Measurements from ENCODE around the gene SLC50A1.

- TF ChIP-seq POLR2A (IDR thresholded peaks at IDR 0.05) (no peak), CTCF (IDR thresholded peaks at IDR 0.05) (no peak)
These were observed 7.5 kb upstream of the SLC50A1 start for GRCh38 chr1:155127967-155128754.
